Mesothelial cell of epicardium (in vitro differentiated cells): ENCODE data around the gene MGAT4A. TPM values are rescaled to one million over a fixed set of nuclear protein-coding genes. Genes with fewer than 3 reads are reported as not detected.

Source experiments
- DNase-seq, 2 experiments: peaks; one replicate each; pipeline ENCODE4 v3.0.0; 2021; ENCODE audit warnings: low spot score in 2 of 2; ENCODE audit not compliant: unreplicated experiment in 2 of 2
- H3K27ac Mint-ChIP-seq: 2 replicates; pipeline ENCODE4 v1.8.0; 2021; ENCODE audit warnings: mixed read lengths
- H3K27me3 Mint-ChIP-seq: 2 replicates; pipeline ENCODE4 v1.8.0; 2021; ENCODE audit warnings: low read depth, mixed read lengths
- H3K36me3 Mint-ChIP-seq: 2 replicates; pipeline ENCODE4 v1.8.0; 2021; ENCODE audit warnings: mixed read lengths
- H3K4me1 Mint-ChIP-seq: 2 replicates; pipeline ENCODE4 v1.8.0; 2021; ENCODE audit warnings: mixed read lengths
- H3K4me3 Mint-ChIP-seq: 2 replicates; pipeline ENCODE4 v1.8.0; 2021; ENCODE audit warnings: mild to moderate bottlenecking, moderate library complexity, mixed read lengths
- H3K9me3 Mint-ChIP-seq: 2 replicates; pipeline ENCODE4 v1.8.0; 2021; ENCODE audit warnings: mixed read lengths
- total RNA-seq: library from RNA; stranded (reverse); gene quantifications from 3 replicates; pipeline ENCODE4 v1.2.1, GENCODE V29; 2021
- TF ChIP-seq, protein P1 (sequence below): fragments of 200-600 bp; sonication (generic); IDR thresholded peaks from one replicate; pipeline ENCODE4 v1.5.0; 2021; ENCODE audit warnings: antibody characterized with exemption; ENCODE audit not compliant: unreplicated experiment

The MGAT4A gene
- total RNA-seq, 1 donor from 2014 or later, result 15.0 TPM

DNA sequence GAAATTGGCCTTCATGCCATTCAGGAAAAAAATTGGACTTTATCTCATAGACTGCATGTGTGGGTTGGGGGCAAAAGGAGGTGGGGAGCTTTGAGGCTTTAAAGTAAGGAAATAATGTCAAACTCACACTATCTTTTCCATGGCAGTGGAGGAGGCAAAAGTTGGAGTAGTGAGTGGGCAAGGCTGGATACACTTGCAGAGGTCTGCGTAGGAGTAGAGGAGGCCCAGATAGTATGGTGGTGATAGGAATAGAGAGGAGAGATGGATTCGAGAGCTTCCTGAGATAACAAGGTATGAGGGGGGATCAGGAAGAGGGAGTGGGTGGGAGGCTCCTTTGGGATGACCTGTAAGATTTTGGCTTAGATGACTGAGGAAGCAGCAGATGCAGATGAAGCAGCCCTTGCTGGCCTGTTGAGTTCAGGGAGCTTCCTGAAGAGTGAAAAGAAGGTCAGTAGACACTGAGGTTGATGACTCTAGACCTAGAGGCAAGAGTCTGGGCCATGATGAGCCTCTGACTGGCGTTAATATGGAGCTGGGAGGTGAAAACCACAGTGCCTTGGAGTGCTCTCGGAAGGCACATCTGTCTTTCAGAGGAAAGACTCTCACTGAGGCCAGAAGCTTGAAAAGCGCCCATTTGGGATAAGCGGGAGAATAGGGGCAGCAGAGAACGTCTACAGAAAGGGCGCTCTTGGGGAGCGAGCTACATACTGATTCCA, 116.8 kb downstream of the MGAT4A start:
- TF ChIP-seq, protein P1, sequence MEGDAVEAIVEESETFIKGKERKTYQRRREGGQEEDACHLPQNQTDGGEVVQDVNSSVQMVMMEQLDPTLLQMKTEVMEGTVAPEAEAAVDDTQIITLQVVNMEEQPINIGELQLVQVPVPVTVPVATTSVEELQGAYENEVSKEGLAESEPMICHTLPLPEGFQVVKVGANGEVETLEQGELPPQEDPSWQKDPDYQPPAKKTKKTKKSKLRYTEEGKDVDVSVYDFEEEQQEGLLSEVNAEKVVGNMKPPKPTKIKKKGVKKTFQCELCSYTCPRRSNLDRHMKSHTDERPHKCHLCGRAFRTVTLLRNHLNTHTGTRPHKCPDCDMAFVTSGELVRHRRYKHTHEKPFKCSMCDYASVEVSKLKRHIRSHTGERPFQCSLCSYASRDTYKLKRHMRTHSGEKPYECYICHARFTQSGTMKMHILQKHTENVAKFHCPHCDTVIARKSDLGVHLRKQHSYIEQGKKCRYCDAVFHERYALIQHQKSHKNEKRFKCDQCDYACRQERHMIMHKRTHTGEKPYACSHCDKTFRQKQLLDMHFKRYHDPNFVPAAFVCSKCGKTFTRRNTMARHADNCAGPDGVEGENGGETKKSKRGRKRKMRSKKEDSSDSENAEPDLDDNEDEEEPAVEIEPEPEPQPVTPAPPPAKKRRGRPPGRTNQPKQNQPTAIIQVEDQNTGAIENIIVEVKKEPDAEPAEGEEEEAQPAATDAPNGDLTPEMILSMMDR, result no peak
- no peak overlapping the region for H3K27ac Mint-ChIP-seq
- H3K4me3 Mint-ChIP-seq, result no peak overlapping the region
- H3K4me1 Mint-ChIP-seq, result peaks cover 25% of the 10 kb centered on the region
- H3K9me3 Mint-ChIP-seq, result no peaks in the 10 kb centered on the region
- H3K27me3 Mint-ChIP-seq, result no peaks in the 10 kb centered on the region
- no peak for DNase-seq
- peaks cover 37% of the 10 kb centered on the region for H3K36me3 Mint-ChIP-seq

DNA sequence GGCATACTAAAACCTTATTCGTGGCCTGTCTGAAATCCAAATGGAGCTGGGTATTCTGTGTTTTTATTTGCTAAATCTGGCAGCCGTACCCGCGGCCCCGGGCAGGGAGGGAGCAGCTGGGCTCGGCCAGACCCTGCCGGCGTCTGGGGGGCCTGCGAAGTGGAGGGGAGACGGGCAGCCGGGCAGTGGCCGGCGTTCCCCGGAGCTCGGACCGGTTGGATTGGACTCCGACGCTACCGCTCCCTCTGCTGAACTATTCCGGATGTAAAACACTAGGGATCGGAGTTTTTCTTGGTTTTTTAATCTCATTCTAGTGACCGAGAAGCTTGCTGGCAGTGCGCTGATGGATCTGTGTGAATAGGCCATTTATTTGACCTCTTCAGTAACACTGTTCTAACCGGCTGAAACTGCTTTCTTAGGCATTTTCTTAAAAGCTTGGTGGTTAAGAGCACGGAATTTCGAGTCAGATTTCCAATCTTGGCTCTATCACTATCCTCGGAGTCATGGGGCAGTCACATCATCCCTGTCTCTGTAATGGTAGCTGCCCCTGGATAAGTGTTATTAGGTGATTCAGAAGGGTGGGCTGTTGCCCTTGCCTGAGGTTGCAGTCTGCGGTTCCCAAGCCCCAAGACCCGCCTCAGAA, 121.8 kb downstream of the MGAT4A start:
- H3K27me3 Mint-ChIP-seq, result no peaks in the 10 kb centered on the region
- DNase-seq, result peak in 1 of 2 experiments; percentile 54
- TF ChIP-seq, protein P1, result no peak
- peak overlapping the region; percentile 93 for H3K27ac Mint-ChIP-seq
- peaks cover 21% of the 10 kb centered on the region for H3K36me3 Mint-ChIP-seq
- H3K9me3 Mint-ChIP-seq, result no peaks in the 10 kb centered on the region
- peak overlapping the region; percentile 76 for H3K4me3 Mint-ChIP-seq
- H3K4me1 Mint-ChIP-seq, result peaks cover 38% of the 10 kb centered on the region

DNA sequence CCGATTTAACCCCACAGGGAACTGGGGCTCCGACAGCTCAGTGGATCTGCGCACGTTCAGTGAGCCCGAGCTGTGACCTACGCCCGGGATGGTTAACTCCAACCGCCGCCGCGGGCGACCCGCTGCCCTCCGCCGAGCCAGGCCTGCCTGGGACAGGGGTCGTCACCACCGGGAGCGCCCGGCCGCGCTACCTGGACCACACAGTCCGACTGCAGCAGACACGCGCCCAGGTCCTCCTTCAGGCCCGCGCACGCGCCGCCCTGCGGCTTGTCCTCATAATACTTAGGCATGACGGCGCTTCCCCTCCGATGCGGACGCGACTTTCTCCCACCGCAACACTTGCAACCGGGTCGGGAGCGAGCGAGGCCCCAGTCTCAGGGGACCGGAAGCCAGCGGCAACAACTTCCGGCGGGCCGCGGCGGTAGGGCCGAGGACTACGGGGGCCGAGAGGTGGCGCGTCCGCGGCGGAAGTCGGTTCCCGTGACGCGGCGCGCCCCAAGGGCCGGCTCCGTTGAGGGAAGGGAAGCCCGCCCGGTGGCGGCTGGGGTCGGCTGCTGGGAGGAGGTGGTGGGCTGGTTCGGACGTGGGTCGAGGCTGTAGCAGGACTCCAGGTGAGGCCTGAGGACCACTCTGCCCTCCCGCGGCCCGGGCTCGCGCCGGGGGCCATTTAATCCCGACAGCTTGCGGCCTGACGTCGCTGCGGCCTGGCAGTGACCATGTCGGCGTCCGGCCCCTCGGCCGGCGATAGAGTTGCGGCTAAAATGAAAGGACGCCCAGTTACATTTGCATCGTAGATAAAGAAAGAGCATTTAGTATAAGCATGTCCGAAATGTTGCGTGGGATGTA, 122.6 kb downstream of the MGAT4A start, which contains the start of the genes COA5 and UNC50:
Gene COA5, minus strand, starts transcription at position 397 of the 846 bp plus-strand sequence. Its CDS starts 107 bp downstream, at position 290.
Gene UNC50, plus strand, starts transcription at position 474 of the 846 bp plus-strand sequence. CDS start 1,171 bp downstream, outside the sequence.
- TF ChIP-seq, protein P1, result no peak
- no peaks in the 10 kb centered on the region for H3K27me3 Mint-ChIP-seq
- peaks cover 14% of the 10 kb centered on the region for H3K36me3 Mint-ChIP-seq
- H3K4me3 Mint-ChIP-seq, result peak within 1 kb of the TSS; percentile 76
- peak within 1 kb of the TSS; percentile 93 for H3K27ac Mint-ChIP-seq
- peak; percentile 76 to 90 for DNase-seq
- peaks cover 38% of the 10 kb centered on the region for H3K4me1 Mint-ChIP-seq
- no peaks in the 10 kb centered on the region for H3K9me3 Mint-ChIP-seq

DNA sequence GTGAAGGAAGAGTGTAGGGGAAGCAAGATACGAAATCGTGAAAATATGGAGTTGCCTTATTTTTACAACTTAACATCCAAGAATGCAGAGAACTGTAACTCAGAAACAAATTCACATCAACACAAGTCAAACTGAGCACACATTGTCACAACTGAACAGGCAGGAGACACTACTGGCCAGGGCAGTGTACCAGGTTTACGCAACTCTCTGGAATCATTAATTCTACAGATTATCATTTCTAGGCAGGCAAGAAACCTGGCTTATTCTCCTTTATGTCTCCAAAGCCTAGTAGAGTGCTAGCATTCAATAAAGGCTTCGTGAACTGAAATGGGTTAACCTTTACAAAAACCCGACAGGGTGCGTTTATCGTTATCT, 123.2 kb downstream of the MGAT4A start:
- no peaks in the 10 kb centered on the region for H3K9me3 Mint-ChIP-seq
- TF ChIP-seq, protein P1, result no peak
- H3K27me3 Mint-ChIP-seq, result no peaks in the 10 kb centered on the region
- peak overlapping the region; percentile 76 for H3K4me3 Mint-ChIP-seq
- peaks cover 38% of the 10 kb centered on the region for H3K4me1 Mint-ChIP-seq
- peaks cover 9% of the 10 kb centered on the region for H3K36me3 Mint-ChIP-seq
- DNase-seq, result no peak
- H3K27ac Mint-ChIP-seq, result peak overlapping the region; percentile 93

DNA sequence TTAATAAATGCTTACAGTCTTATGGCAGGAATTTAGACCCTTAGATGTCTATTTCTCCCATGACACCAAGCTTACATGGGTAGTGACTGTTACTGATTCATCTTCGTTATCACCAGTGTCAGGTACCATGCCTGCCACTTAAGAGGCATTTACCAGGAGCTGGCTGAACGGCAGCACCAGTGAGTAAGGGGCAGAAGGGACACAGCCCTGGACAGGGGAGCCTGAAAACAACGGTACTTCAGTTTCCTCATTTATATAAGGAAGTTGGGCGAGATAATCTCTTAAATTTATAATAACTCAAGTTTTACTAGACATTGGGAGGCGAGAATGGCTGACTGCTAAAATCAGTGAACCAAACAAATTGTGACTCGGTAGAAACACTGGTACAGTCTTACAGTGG, 123.8 kb downstream of the MGAT4A start:
- no peaks in the 10 kb centered on the region for H3K27me3 Mint-ChIP-seq
- peak overlapping the region; percentile 93 for H3K27ac Mint-ChIP-seq
- peaks cover 38% of the 10 kb centered on the region for H3K4me1 Mint-ChIP-seq
- DNase-seq, result no peak
- TF ChIP-seq, protein P1, result no peak
- H3K4me3 Mint-ChIP-seq, result peak overlapping the region; percentile 76
- no peaks in the 10 kb centered on the region for H3K9me3 Mint-ChIP-seq
- H3K36me3 Mint-ChIP-seq, result peaks cover 9% of the 10 kb centered on the region
